ENCODE results near the gene PLXNA1.

Gene PLXNA1

DNA sequence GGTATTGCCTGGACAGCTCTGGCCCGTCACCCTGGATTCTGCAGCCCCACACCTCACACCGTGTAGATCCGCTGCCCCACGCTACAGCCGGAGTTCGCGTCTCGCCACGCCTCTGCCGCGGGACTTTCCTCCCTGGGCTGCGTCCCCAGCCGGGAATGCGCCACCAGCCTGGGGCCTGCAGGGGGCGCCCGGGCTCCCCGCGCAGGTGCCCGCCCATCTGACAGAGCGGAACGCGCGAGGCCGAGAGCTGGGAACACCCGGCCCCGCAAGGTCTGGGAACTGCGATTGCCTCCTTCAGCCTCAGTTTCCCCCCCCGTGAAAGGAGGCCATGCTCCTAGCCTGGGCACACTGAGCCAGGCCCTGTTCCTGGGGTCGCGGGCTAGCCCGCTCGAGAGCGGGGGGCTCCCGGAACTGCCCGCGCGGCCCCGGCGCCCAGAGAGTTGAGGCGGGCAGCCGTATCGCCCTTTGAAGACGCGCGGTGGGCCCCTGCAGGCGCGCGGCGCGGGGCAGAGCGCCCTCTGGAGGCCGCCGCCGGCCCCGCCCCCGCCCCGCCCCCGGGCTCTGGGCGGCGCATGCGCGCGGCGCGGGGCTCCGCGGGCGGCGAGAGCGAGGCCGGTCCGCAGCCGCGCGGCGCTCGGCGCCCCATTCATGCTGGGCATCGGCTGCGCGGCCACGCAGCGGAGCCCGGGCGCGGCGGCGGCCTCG lies at the start of gene PLXNA1:
PLXNA1 (plus strand) TSS at position 645 of the 705 bp plus-strand sequence. CDS start 5,479 bp downstream, outside the sequence.
- peak; percentile 84 to 94 (median 91) for DNase-seq

DNA sequence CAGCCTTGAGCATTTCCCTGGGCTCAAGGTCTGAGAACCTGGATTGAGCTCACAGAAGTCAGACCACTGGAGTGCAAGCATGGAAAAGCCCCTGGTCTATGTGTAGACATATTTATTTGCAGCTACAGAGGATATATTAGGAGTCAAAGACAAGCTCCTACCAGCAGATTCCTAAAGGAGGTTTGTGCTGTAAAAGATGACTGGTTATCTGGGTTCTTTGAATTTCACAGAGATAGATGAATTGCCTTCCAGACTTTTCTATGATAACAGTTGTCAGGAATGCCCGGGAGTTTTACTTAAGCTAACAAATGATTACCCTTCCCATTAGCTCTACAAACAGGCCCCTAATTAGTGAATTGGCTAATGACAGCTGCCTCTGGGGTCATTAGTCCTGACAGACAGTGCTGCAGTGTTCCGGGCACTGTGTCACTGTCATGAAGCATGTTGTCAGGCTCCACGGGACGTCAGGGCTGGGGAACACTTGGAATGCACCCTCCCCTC lies 48.8 kb upstream of the PLXNA1 start:
- DNase-seq: no peak

DNA sequence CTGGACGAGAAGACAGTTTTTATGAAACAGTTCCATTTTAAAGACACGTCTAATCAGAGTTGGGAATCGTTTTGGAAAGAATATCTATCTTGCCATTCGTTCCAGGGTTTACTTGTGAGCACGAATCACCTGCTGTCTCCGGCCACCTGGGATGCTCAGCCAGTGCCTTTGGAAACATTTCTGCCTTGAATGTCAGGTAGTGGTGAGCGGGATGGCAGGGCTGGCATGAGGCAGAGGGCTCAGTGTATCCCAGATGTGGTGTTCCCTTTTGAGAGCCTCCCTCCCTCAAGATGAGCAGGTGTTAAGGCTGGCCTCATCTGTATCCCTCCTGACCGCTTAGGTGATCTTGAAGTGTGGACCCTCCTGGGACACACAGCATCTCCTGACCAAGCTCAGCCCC lies 47.9 kb upstream of the PLXNA1 start:
- no peak for DNase-seq

DNA sequence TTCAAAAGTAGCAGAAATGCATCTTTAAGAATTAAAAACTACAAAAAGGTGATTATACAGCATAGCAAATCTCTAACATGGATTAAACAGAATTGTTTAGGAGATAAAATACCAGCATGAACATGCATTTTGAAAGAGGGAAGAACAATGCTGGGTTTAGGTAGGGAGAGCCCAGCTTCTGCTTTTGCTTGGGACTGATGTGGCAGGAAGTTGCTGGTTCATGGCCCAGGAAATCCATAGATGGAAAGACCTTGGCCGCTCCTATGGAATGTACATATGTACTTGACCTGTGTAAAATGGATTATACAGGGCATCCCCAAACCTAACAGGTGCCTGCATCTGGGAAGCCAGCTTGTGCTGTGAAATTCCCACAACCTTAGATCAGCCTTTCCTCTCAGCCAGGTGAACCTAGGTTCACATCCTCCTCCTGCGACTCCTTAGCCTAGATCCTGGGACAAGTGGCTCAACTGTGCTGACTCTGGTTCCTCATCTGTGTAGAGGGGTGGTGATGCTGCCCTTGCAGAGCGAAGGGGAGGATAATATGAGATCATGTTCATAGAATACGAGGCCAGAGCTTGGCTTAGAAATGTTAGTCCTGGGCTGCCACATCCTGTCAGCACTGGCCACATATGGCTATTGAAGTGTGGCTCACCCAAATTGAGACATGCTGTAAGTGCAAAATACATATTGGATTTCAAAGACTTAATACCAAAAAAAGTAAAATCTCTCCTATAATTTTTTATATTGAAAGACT lies 47.0 kb upstream of the PLXNA1 start:
- peak; percentile 55 to 62 (median 57) for DNase-seq

DNA sequence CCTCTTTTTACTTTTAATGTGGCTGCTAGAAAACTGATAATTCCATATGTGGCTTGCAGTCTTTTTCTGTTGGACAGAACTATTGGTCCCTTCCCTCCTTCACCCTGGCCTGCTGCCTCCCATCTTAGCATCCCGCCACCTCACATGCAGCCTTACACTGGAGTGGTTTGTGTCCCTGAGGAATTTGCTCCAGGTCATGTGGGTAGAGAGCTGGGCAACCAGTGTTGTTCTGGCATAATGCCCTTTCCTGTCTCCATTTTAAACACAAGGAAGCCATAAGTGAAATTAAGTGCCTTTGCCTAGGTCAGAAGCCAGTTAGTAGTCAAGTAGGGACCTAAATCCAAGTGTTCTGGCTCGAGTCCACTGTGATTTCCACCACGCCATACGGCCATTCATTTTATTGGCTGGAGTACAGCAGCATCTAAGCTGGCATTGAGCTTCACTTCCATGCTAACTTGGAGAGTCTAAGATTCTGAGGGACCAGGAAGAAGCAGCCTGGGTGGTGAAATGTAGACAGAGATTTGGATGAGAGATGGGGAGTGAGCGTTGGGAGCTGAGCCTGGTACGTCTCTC lies 46.0 kb upstream of the PLXNA1 start:
- no peak for DNase-seq

DNA sequence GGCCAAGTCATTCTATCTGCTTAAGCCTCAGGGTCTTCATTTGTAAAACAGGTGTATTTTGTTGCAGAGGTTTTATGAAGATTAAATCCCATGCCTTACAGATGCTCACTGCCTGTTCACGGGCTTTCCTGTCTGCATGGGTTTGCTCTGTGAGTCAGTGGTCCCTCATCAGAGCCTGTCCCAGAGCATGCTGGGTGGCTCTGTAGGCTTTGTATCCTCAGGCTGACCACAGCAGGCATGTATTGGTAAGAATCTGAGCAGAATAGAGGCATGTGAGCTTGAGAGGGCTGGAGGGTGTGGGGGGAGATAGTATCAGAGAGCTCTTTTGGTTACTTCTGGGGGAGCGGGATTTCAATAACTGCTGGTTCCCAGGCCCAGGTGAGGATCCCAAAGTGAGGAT lies 45.4 kb upstream of the PLXNA1 start:
- DNase-seq: no peak

DNA sequence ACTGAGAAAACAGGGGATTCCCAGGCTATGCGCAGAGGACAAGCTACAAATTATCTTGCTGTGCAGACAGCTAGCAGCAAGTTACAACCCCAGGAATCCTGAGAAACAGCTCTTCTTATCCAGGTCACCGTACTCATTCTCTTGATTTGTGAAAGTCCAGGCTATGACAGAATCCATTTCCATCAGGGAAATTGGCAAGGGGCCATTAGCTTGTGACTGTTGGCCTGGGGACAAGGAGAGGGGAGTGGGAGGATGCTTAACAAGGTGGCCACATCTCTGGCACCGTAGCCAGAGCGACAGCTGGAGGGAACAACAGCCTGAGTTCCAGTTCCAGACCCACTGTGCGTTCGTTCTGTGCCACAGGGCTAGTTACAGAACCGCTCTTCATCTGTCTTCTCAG lies 44.9 kb upstream of the PLXNA1 start:
- DNase-seq: no peak

DNA sequence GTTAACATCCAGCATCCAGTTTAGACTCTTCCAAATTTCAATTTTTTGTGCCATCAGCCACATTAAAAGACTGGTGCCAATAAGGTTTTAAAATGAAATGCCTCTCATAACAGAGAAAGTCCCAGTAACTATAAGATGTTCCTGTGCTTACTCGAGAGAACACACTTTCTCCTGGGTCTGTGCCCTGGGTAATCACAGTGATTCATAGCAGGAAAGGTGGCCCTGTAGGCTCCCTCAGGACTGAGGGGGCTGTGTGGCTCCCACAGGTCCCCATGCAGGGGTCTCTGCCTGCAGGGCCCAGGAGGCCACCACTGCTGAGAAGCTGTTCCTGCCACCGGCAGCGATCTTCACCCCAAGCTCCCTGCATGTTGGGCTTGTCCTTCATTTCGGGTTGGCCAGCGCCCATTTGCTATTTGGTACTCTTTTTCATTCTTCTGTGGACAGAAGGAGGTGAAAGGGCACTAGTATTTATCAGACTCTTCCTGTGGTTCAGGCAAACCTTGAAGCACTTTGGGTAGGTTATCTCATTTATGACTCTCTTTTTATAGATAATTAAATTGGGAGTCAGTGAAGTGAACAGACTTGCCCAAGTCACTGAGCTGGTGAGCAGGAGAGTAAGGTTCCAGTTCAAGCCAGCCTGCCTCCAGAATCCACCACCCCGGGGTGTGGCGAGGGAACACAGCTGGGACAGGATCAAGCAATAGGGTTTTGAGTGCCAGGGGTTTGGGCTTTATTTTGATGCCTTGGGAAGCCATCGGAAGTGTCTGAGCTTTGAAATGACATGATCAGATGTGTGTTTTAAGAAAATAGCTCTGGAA lies 44.2 kb upstream of the PLXNA1 start:
- DNase-seq: no peak

DNA sequence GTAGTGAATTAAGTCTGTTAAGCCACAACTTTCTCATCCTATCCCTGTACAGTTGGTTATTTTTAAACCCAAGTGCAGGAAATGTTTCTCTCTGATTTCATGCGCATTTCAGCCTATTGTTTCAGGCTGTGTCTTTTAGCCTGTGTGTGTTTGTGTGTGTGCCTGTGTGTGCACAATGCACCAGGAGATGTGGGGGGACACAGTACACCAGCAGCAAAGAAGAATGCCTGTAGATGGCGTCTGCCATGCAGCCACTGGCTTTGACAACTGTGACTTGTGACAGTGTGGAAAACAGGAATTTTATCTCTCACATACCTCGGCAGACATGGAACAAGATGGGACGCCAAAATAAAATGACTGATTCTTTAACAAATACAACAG lies 43.6 kb upstream of the PLXNA1 start:
- DNase-seq: no peak

DNA sequence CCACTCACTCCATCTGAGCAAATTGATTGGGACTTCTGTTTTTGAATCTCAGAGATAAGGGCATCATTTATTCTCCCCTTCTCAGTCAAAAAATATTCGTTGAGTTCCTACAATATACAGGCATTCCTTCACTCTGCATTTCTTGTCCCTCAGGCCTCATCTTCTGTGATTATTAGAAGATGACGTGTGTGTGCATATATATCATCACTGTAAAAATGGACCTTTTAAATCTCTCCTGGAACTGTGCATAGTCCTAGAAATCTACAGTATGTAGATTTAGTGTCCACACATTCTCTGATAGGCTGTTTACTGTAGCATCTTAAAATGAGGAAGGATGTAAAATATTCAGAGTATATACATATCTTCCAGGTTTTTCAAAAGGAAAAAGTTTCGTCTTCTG lies 43.2 kb upstream of the PLXNA1 start:
- DNase-seq: no peak

DNA sequence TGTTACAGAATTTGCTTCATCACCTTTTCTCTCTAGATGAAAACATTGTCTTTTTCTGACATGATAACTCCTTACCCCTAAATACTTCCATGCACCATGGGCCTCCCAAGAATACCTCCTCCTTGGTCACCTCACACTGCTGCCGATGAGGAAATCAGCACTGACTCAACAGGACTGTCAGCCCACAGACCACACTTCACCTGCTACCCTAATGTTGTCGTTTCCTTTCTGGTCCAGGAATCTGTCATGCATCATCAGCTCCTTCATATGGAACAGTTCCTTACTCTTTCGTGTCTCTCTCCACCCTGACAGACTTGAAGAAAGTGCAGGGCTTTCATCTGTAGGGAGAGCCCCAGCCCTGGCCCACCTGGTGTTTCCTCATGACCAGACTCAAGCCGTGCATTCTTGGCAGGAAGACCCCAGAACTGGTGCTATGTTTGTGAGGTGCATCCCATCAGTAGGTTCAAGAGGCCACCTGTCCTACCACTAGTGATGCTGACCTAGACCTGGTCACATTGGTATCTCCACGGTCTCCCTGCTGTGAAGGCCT lies 41.1 kb upstream of the PLXNA1 start:
- DNase-seq: no peak

DNA sequence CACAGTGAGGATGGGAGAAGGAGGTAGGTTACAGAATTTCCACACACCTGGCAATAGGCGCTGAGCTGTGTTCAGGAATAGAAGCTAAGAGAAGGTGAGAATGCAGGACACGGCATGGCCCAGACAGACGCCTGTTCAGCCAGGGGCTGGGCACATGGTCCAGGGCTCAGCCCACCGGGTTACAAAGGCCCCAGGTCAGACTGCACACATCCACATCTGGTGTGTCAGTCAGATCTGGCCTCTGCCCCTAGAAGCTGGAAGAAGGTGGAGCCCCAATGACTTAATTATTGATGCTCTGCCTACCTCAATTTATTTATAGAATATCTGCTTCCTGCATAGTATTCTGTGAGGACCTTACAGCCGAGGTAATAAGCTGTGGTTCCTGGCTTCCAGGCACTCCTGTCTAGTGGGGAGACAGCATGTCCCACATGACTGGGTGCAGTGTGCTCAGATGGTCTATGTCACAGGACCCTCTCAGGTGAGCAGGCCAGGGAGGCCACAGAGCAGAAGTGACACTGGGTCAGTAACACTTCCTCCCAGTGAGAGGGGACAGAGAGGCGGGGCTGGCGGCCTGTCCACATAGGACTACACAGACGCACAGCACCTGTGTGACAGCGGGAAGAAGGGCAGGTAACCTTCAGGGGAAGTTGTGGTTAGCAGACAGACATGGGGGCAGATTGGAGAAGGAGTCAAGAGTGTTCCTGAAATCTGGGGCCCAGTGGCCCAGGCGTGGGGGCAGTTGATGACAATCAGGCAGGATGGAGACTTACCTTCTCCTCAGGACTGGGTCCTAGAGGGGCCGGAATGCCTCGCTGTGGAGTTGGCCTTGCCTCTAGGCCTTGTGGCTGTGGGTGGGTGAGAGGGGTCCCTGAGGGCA lies 38.6 kb upstream of the PLXNA1 start:
- no peak for DNase-seq

DNA sequence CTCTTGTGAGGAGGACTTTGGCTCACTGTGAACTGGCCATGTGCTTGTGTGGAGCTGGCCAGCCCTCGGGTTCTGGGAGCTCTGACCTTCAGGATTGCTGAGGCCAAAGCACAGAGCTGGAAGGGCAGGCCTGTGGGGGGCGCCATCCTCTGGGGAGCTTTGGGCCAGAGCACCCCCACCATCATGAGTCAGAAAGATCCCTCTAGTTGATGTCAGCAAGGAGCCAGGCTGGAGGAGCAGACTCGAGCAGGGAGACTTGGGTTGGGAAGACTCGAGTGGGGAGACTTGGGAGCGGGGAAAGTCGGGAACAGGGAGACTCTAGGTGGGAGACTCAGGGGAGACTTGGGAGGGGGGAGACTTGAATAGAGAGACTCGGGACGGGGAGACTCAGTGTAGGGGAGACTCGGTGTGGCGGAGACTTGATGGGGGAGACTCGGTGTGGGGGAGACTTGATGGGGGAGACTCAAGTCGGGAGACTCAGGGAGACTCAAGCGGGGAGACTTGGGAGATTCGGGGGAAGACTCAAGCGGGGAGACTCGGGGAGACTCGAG lies 37.7 kb upstream of the PLXNA1 start:
- DNase-seq: peak; percentile 26 to 49 (median 32)

DNA sequence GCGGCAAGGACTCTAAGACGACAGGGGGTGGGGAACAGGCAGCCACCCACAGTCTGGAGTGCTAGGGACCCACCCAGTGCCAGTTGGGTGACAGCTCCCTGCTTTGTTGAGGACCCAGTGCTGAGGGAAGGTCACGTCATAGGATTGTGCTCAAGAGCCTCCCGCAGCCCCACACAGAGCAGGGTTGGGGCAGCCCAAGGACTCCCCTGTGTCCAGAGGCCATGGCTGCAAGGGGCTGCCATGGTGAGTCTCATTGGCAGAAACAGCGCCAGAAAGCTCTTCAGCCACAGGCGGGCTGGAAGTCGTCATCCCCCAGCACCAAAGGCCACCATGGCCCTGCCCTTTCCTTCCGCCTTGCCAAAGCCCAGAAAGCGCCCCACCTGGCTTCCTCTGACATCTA lies 37.0 kb upstream of the PLXNA1 start:
- no peak for DNase-seq

DNA sequence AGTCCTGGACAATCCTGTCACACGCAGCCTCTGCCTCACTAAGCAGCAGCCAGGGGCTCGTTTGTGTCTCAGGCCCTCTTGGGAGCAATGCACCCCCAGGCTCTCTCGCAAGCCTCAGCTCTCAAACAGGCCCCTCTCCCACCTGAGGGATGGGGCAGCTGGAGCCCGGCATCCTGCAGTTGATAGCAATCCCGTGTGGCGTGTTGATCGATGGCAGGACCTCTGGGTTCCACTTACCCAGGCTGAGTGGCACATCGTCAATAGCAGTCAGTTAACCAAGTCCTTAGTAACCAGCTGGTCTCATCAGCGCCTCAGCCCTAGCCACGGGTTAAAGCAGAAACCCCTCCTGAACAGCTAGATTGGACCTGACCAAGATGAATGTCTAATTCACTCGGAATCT lies 36.5 kb upstream of the PLXNA1 start:
- DNase-seq: no peak

DNA sequence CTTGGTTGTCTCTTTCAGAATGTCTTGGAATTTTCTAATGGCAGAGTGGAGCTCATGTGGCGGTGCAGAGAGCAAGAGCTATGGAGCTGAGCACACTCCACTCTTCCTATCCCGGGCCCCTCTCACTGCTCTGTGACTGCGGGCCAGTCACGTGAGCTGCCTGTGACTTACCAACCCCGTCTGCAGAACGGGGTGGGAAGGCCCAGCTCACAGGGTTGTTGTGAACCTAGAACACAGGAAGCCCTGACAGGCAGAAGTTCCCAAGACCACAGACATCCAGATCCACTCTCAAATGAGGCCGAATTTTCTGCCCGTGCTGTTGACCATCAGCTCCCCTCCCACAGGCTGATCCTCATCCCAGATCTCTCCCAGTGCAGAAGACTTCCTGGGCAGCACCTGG lies 35.5 kb upstream of the PLXNA1 start:
- DNase-seq: peak; percentile 29 to 51 (median 43)

DNA sequence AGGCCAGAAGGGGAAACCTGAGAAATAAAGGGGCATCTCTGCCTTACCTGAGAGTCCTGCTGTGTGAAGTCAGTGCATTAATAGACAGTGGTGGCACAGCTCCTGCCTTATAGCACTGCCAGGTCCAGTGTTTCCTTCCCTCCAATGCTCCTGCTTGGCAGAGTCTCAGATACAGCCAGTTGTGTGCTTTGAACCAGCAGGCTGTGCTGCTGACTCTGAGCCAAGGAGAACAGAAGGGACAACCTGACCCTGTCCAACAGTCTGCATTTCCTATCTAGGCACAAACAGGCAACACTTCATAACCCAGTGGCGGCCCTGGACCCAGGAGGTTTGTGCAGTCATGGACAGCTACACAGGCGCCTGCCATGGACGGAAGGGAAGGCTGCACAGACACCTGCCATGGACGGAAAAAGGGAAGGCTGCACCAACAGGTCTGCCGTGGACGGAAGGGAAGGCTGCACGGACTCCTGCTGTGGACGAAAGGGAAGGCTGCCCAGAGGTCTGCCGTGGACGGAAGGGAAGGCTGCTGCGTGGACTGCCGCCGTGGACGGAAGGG lies 33.9 kb upstream of the PLXNA1 start:
- no peak for DNase-seq

DNA sequence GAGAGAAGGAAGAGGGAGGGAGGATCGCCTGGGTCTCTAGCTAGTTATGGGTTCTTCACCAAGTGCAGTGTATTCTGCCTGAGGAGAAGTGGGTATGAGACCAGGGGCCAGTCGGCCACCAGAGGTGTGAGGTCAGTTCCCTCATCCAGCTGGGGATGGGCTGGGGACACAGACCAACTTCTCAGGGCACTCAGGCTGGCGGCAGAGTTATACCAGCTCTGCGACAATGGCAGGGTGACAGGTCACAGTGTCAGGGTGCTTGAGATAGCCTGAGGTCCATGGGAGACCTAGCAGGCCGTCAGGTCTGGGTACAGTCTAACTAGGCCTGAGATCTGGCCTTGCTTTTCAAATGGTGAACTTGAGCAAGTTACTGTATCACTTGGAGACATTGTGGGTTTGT lies 31.4 kb upstream of the PLXNA1 start:
- no peak for DNase-seq

DNA sequence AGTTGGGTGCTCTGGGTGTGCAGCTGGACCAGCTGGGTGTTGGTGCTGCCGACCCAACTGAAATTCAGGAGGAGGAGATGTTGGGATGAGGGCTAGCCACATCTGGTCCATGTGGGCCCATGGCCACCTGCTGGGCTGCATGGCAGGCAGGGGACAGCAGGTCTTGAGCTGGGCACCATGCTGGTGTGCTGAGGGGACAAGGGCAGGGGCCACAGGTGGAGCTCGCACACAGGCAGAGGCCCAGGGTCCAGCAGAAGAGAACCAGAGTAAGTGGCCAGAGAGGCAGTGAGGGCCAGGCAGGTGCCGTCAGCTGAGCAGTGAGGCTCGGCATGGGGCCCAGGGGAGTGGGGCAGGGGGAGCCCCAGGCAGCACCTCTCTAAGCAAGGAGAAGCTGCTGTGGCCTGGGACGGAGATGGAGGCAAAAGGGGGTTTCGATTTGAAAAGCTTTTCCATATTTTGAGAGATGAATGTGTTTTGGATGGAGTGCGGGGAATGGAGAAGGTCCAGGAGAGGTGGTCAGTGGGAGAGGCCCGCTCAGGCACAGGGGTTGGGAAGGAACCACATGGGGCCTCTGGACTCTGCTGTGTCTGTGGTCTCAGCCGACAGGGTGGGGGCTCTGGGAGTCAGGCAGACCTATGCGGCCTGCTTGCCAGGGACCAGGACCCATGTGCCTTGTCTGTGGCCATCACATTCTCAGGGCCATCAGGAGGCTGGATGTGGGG lies 30.5 kb upstream of the PLXNA1 start:
- DNase-seq: no peak

DNA sequence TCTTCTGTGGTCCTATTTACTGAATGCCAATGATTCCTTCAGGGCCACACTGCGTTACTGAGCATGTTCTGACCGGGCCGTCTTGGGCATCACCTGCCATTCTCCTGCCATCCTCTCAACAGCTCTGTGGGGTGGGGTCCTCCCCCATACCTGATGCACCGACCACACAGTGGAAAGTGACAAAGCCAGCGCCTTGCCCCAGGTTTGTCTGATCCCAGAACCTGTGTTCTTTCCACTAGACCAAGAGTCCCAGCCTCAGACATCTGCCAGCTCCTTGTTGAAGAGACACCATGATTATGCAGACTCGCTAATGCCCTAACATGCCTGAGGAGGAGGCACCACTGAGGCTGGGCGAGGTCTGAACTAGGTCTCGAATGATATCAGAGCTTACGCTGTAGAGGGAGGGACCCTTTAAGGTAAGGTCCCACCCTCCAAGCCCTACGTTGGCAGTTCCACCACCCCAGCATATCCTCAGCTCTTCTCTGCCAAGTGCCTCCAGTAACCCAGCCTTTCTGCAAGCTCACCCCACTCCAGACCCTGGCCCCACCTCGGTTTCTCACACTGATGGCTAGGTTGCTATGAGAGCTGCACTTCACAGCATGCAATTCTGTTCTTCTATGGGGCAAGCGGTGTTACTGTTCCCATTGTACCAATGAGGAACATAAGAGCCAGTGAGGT lies 29.8 kb upstream of the PLXNA1 start:
- DNase-seq: no peak
